GM23248 (cell line): Measurements from ENCODE around the gene TBATA. TPM values are rescaled to one million over a fixed set of nuclear protein-coding genes. Genes with fewer than 3 reads are reported as not detected.

Source experiments
- DNase-seq: peaks from one replicate; pipeline ENCODE4 v3.0.0-alpha.2; 2015
- H2AFZ ChIP-seq: fragments of 200-600 bp; sonication (generic); 2 replicates; pipeline ENCODE4 v1.6.1; 2016; ENCODE audit warnings: antibody characterized with exemption
- H3F3A ChIP-seq: fragments of 200-600 bp; sonication (generic); 2 replicates; pipeline ENCODE4 v1.6.1; 2016; ENCODE audit warnings: mild to moderate bottlenecking, antibody characterized with exemption, mixed run types; ENCODE audit not compliant: insufficient read depth
- H3K27ac ChIP-seq: fragments of 200-600 bp; sonication (generic); 2 replicates; pipeline ENCODE4 v1.5.1; 2016; ENCODE audit warnings: mild to moderate bottlenecking
- H3K27me3 ChIP-seq: fragments of 200-600 bp; sonication (generic); replicated peaks from 2 replicates; pipeline ENCODE4 v1.6.1; 2016; ENCODE audit warnings: mild to moderate bottlenecking; ENCODE audit not compliant: insufficient read depth
- H3K36me3 ChIP-seq: fragments of 200-600 bp; sonication (generic); 2 replicates; pipeline ENCODE4 v1.6.1; 2016; ENCODE audit warnings: low read depth, mild to moderate bottlenecking
- H3K4me1 ChIP-seq: fragments of 200-600 bp; sonication (generic); 2 replicates; pipeline ENCODE4 v1.6.1; 2016; ENCODE audit warnings: mild to moderate bottlenecking; ENCODE audit not compliant: insufficient read depth
- H3K4me2 ChIP-seq: fragments of 200-600 bp; sonication (generic); one replicate; pipeline ENCODE4 v1.6.1; 2016; ENCODE audit warnings: mild to moderate bottlenecking; ENCODE audit not compliant: unreplicated experiment
- H3K4me3 ChIP-seq: fragments of 200-600 bp; sonication (generic); 2 replicates; pipeline ENCODE4 v1.5.1; 2016; ENCODE audit warnings: mild to moderate bottlenecking
- H3K79me2 ChIP-seq: fragments of 200-600 bp; sonication (generic); 2 replicates; pipeline ENCODE4 v1.6.1; 2016; ENCODE audit warnings: mild to moderate bottlenecking; ENCODE audit not compliant: insufficient read depth
- H3K9ac ChIP-seq: fragments of 200-600 bp; sonication (generic); 2 replicates; pipeline ENCODE4 v1.6.1; 2016; ENCODE audit warnings: mild to moderate bottlenecking
- H3K9me2 ChIP-seq: fragments of 200-600 bp; sonication (generic); 2 replicates; pipeline ENCODE4 v1.6.1; 2016; ENCODE audit warnings: mixed run types, mild to moderate bottlenecking, moderate library complexity; ENCODE audit not compliant: insufficient read depth
- H3K9me3 ChIP-seq: fragments of 200-600 bp; sonication (generic); one replicate; pipeline ENCODE4 v1.6.1; 2017; ENCODE audit warnings: low read depth
- H4K20me1 ChIP-seq: fragments of 200-600 bp; sonication (generic); 2 replicates; pipeline ENCODE4 v1.6.0; 2016; ENCODE audit not compliant: insufficient read depth
- EZH2 ChIP-seq: fragments of 200-600 bp; sonication (generic); IDR thresholded peaks from 2 replicates; pipeline ENCODE4 v1.6.1; 2018; ENCODE audit warnings: antibody characterized with exemption, mild to moderate bottlenecking; ENCODE audit not compliant: insufficient read depth, poor library complexity, severe bottlenecking
- EZH2phosphoT487 ChIP-seq: fragments of 200-600 bp; sonication (generic); IDR thresholded peaks from 2 replicates; pipeline ENCODE4 v1.6.1; 2018; ENCODE audit warnings: antibody characterized with exemption, moderate library complexity, mild to moderate bottlenecking, low read depth; ENCODE audit not compliant: insufficient read depth
- WGBS, 2 experiments: methylation state at CpG; one replicate each; pipeline ENCODE4 v1.1.6; 2015 to 2017; ENCODE audit warnings: low lambda C conversion rate in 2 of 2, low coverage in 1 of 2; ENCODE audit errors: missing lambda C conversion rate in 2 of 2; 5-methylcytosine and 5-hydroxymethylcytosine counted together
- in situ Hi-C: fragments of 300-500 bp; cut with MboI; formaldehyde crosslinking; loops from 2 replicates; pipeline ENCODE4 v1.15.0; 2020
- polyA plus RNA-seq: library from polyadenylated mRNA; unstranded; fragments of >200 nt; fragmentation: Nextera tagmentation; extraction: Ambion mirVana; gene quantifications from 2 replicates; pipeline ENCODE4 v1.2.1, GENCODE V29; 2016
- total RNA-seq: library from RNA; depleted of rRNA; stranded (reverse); fragments of >200 nt; shearing (Covaris generic); gene quantifications from 2 replicates; pipeline ENCODE4 v1.2.3, GENCODE V29; 2014

Gene TBATA
- total and polyA plus RNA-seq, 2 experiments from 2014 or later, result not detected

DNA sequence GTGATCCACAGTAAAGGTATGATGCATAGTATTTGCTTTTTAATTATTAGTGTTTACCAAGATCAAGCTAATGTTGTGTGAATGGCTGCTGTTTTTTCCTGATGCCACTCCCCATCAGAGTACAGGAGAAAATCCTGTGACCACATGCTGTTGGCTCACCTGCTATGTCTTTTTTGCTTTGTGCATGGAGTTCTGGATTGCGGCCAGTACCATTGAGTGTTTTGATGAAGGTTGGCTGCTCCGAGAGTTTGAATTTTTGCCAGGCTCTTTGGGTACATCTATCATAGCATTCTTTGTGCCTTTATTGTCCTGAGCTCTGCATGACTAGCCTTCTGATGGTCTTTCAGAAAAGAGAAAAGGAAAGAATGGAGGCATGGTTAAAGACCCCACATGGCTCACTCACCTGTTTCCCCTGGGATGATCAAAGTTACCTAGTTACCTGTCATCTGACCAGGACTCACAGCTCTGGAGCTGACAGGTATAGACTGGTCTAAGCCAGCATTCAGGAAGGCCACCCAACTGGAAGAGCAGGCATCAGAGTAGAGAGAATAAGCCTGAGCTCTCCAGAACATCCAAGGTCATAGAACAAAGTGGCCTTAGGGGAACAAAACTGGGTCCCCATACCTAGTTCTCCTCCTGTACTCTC lies 18.7 kb upstream of the TBATA start:
- Histone ChIP-seq H3K79me2 (no peaks in the 10 kb centered on the region), H3K27me3 (no peaks in the 10 kb centered on the region), H3K4me3 (no peak overlapping the region), H3K4me1 (peaks cover 16% of the 10 kb centered on the region), H3K9me2 (no peaks in the 10 kb centered on the region), H3K36me3 (no peaks in the 10 kb centered on the region), H3K4me2 (no peak overlapping the region), H3K9me3 (no peaks in the 10 kb centered on the region), H3K27ac (no peak overlapping the region), H3F3A (no peaks in the 10 kb centered on the region; the same call in 1 of the 2 replicates), H4K20me1 (no peaks in the 10 kb centered on the region), H3K9ac (no peak overlapping the region), H2AFZ (no peak overlapping the region)
- in situ Hi-C loops, result no loop called here
- DNase-seq, result no peak
- TF ChIP-seq EZH2phosphoT487 (no peak), EZH2 (no peak)
- 89 to 93% methylated on average over 2 of the region's 2 CpGs for WGBS, 2 experiments

DNA sequence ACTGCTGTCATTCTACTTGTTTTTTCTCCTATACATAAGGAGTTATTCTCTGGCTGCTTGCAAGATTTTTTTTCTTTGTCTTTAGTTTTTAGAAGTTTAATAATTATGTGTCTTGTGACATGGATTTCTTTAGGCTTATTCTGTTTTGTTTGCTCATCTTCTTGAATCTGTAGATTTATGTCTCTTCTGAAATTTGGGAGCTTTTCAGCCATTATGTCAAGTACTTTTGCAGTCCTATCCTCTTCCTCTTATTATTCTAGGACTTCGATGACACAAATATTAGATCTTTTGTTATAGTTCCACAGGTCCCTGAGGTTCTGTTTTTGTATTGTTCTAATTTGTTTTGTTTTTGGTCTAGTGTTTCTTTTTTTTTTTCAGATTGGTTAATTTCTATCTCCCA lies 16.7 kb upstream of the TBATA start:
- H3K36me3 ChIP-seq, result no peaks in the 10 kb centered on the region
- H3K27ac ChIP-seq, result no peak overlapping the region
- no peaks in the 10 kb centered on the region for H4K20me1 ChIP-seq
- no peaks in the 10 kb centered on the region for H3K79me2 ChIP-seq
- 0 out of 2 replicates have a peak, but pooled peaks cover under 1% of the 10 kb centered on the region for H3K27me3 ChIP-seq
- H3K4me2 ChIP-seq, result no peak overlapping the region
- DNase-seq, result no peak
- H3K9me3 ChIP-seq, result no peaks in the 10 kb centered on the region
- H3K4me1 ChIP-seq, result 0 out of 2 replicates have a peak, but pooled peaks cover 16% of the 10 kb centered on the region
- no peak overlapping the region for H3K9ac ChIP-seq
- 74 to 86% methylated on average over 1 of the region's 1 CpG for WGBS, 2 experiments
- H3F3A ChIP-seq, result no peaks in the 10 kb centered on the region; the same call in 1 of the 2 replicates
- no peak overlapping the region for H2AFZ ChIP-seq
- TF ChIP-seq EZH2phosphoT487 (no peak), EZH2 (no peak)
- H3K4me3 ChIP-seq, result no peak overlapping the region
- in situ Hi-C loops, result no loop called here
- H3K9me2 ChIP-seq, result no peaks in the 10 kb centered on the region

DNA sequence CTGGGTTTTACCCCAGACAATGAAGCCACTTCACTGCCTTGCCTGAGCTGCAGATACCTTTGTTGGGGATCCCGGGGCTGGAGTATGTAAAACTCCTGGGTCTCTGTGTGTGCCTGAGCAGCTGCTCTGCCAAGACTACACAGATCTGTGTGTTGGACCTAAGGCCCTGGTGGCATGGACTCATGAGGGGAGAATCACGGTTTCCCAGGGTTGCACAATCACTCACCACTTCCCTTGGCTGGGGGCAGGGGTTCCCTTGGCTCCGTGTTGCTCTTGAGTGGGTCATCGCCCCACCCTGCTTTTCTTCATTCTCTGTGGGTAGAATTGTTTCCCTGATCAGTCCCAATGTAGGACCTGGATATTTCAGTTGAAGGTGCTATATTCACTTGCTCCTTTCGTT lies 13.9 kb upstream of the TBATA start:
- peaks cover 16% of the 10 kb centered on the region; the same call in 1 of the 2 replicates for H3K27me3 ChIP-seq
- H3K27ac ChIP-seq, result no peak overlapping the region
- H3K9ac ChIP-seq, result no peak overlapping the region
- no peaks in the 10 kb centered on the region for H3K9me2 ChIP-seq
- no peaks in the 10 kb centered on the region for H3K9me3 ChIP-seq
- no peak overlapping the region for H3K4me2 ChIP-seq
- DNase-seq, result peak; percentile 61
- H4K20me1 ChIP-seq, result no peaks in the 10 kb centered on the region
- TF ChIP-seq EZH2phosphoT487 (no peak), EZH2 (no peak)
- H3F3A ChIP-seq, result no peaks in the 10 kb centered on the region
- no peak overlapping the region for H2AFZ ChIP-seq
- no peaks in the 10 kb centered on the region for H3K36me3 ChIP-seq
- 0 out of 2 replicates have a peak, but pooled peaks cover 8% of the 10 kb centered on the region for H3K4me1 ChIP-seq
- in situ Hi-C loops, result no loop called here
- H3K79me2 ChIP-seq, result no peaks in the 10 kb centered on the region
- 41 to 53% methylated on average over 5 of the region's 5 CpGs for WGBS, 2 experiments
- no peak overlapping the region for H3K4me3 ChIP-seq

DNA sequence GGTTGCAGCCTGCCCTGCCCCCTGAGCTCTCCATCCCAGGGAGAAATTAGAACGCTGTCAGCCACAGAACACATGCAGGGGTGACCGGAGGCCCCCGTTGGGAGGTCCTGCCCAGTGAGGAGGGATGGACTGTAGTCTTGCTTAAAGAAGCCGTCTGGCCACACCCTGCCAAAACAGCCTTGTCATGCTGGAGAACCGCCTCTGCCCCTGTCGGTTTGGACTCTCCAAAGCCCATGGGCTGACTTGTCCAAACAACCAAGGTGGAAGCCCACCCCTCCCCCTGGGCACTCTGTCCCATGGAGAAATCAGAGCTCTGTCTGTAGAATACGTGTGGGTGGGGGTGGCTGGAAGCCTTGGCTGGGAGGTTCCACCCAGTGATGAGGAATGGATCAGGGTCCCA lies 12.7 kb upstream of the TBATA start:
- Histone ChIP-seq H3K36me3 (no peaks in the 10 kb centered on the region), H3K9me3 (no peaks in the 10 kb centered on the region), H3K27ac (no peak overlapping the region), H3F3A (no peaks in the 10 kb centered on the region), H3K4me2 (no peak overlapping the region), H2AFZ (no peak overlapping the region), H4K20me1 (no peaks in the 10 kb centered on the region), H3K4me1 (0 out of 2 replicates have a peak, but pooled peaks cover 8% of the 10 kb centered on the region), H3K79me2 (no peaks in the 10 kb centered on the region), H3K27me3 (peaks cover 16% of the 10 kb centered on the region; the same call in 1 of the 2 replicates), H3K9me2 (no peaks in the 10 kb centered on the region), H3K4me3 (no peak overlapping the region), H3K9ac (no peak overlapping the region)
- in situ Hi-C loops, result no loop called here
- DNase-seq, result no peak
- TF ChIP-seq EZH2phosphoT487, result no peak
- no peak for TF ChIP-seq EZH2
- WGBS, 2 experiments, result 51 to 63% methylated on average over 6 to 7 of the region's 7 CpGs
